GM21360 (cell line): ENCODE measurements around the gene TRIM66.

Source experiments
- ATAC-seq: cut with Tn5 transposase; IDR thresholded peaks from one replicate; pipeline ENCODE4 v1.9.1; 2021; ENCODE audit warnings: mild to moderate bottlenecking, moderate library complexity; ENCODE audit not compliant: unreplicated experiment

The TRIM66 gene

GRCh38 chr11:8577791-8578581 lies 104.5 kb downstream of the TRIM66 start:
- no peak for ATAC-seq

GRCh38 chr11:8574798-8575197 lies 107.7 kb downstream of the TRIM66 start:
- ATAC-seq: no peak

DNA sequence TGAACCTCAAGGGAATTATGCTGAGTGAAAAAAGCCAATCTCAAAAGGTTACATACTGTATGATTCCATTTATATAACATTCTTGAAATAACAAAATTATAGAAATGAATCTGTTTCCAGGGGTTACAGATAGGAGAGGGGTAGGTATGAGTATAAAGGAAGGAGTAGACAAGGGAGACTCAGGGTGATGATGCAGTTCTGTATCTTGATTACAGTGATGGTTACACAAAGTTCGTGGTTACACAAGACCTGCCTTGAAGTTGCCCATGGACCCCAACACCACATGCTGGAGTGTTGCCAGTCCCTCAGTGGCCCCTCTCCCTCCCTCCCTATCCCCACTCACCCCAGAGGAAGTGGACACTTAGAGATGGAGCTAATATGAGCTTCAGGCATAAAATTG lies 108.7 kb downstream of the TRIM66 start:
- no peak for ATAC-seq

- peak; percentile 59 for ATAC-seq
These were observed 114.8 kb downstream of the TRIM66 start for GRCh38 chr11:8567602-8568198.

DNA sequence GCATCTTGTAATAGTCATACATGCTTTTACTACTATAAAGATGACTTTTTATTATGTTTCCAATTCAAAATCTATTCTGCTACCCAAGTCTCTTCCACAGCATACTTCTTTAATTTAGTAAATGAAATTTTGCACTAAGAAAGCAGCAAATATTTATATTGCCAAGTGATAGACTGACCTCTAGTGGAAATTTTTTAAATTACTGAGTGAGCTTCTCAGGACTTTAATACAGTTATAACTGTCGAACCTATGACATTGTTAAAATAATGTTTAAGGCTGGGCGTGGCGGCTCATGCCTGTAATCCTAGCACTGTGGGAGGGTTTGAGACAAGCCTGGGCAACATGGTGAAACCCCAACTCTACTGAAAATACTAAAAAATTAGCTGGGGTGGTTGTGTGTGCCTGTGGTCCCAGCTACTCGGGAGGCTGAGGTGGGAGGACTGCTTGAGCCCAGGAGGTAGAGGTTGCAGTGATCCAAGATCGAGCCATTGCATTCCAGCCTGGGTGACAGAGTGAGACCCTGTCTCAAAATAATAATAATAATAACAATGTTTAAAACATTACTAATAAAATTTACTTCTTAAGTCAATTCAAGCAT lies 115.8 kb downstream of the TRIM66 start:
- no peak for ATAC-seq

- no peak for ATAC-seq
These were observed 117.9 kb downstream of the TRIM66 start for GRCh38 chr11:8564526-8564925.
